ENCODE results near the gene MARVELD1. TPM values are rescaled to one million over a fixed set of nuclear protein-coding genes. Genes with fewer than 3 reads are reported as not detected.

The MARVELD1 gene
- total RNA-seq, 4 donors from 2014 or later, result 5.6 to 24.6 (median 13.6) TPM

DNA sequence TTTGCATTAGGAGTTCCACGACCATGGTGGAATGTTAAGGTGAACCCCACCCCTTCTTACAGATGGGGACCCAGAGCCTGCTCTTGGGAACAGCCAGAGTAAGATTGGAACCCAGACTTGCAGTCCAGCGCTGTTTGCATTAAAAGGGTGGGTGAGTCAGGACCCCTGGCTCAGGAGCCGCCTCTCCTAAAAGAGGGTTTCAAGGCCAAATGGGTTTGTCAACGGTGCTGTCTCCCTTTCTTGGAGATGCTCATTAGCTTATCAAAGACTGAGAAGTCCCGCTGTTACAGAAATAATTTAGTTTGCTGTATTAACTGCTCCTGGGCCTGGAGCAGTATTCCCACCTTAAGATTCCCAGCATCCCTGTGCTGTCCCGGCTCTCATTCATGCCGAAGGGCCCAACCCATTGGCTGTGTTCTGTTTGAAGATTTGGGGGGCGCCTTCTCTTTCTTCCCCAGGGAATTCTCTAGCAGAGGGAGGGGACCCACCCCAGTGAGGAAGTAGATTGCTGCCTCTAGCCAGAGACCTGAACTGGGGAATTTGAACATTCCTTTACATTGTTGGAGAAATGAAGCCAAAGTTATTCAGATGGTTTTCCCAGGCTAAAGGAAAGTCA lies 1.8 kb downstream of the MARVELD1 start:
- in situ Hi-C loops (cut with MboI; ENCODE audit: low pct_ligation_motif_present in 1 of 4, low pct_unique_long_range_greater_than_20kb in 1 of 4, low sequenced_read_pairs in 3 of 4), result no loop called here
- peak overlapping the region; percentile 41 to 83 (median 68) for H3K4me3 ChIP-seq
- WGBS, 2 donors (ENCODE audit: low coverage in 1 of 2), result 58 to 74% methylated on average over 3 to 8 of the region's 8 CpGs
- H3K27me3 ChIP-seq, result no peaks in the 10 kb centered on the region
- TF ChIP-seq EP300 (IDR thresholded peaks at IDR 0.05; ENCODE audit: low read depth) (no peak), POLR2A (IDR thresholded peaks at IDR 0.05) (no peak), POLR2AphosphoS5 (IDR thresholded peaks at IDR 0.05) (no peak)
- TF ChIP-seq, protein P1, sequence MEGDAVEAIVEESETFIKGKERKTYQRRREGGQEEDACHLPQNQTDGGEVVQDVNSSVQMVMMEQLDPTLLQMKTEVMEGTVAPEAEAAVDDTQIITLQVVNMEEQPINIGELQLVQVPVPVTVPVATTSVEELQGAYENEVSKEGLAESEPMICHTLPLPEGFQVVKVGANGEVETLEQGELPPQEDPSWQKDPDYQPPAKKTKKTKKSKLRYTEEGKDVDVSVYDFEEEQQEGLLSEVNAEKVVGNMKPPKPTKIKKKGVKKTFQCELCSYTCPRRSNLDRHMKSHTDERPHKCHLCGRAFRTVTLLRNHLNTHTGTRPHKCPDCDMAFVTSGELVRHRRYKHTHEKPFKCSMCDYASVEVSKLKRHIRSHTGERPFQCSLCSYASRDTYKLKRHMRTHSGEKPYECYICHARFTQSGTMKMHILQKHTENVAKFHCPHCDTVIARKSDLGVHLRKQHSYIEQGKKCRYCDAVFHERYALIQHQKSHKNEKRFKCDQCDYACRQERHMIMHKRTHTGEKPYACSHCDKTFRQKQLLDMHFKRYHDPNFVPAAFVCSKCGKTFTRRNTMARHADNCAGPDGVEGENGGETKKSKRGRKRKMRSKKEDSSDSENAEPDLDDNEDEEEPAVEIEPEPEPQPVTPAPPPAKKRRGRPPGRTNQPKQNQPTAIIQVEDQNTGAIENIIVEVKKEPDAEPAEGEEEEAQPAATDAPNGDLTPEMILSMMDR (IDR thresholded peaks at IDR 0.05), result no peak
- intact Hi-C loops (cut with DNase I; ENCODE audit: low total_unique reads), result no loop called here
- no peak for DNase-seq
- peaks cover 46 to 76% (median 58%) of the 10 kb centered on the region in 4 donors for H3K4me1 ChIP-seq
- no peaks in the 10 kb centered on the region for H3K9me3 ChIP-seq
- peak overlapping the region; percentile 93 to 99 (median 98) for H3K27ac ChIP-seq
- no peaks in the 10 kb centered on the region for H3K36me3 ChIP-seq

DNA sequence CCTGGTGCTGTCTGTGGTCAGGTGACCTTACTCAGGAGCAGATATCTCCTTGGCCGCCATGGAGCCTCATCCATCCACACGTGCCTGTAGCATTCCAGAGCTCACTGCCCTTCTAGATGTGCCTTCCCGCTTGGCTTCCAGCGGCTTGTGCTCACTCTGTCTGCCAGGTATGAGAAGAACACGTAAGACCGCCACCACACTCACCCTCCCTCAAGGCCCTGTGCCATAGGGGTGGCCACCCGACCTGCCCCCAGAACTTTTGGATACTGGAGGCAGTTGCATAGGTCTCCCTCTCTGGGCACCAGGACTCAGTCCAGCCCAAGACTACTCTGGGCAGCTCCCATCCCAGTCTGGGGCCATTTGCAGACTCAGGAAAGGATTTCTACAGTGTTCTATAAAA lies 4.1 kb downstream of the MARVELD1 start:
- Histone ChIP-seq H3K36me3 (no peaks in the 10 kb centered on the region), H3K9me3 (no peaks in the 10 kb centered on the region), H3K27me3 (no peaks in the 10 kb centered on the region), H3K27ac (peak overlapping the region; percentile 87 to 99 (median 96)), H3K4me3 (no peak overlapping the region), H3K4me1 (peaks cover 49 to 81% (median 68%) of the 10 kb centered on the region in 4 donors)
- intact Hi-C loops (cut with DNase I; ENCODE audit: low total_unique reads), result no loop called here
- TF ChIP-seq POLR2AphosphoS5 (IDR thresholded peaks at IDR 0.05) (no peak), EP300 (IDR thresholded peaks at IDR 0.05; ENCODE audit: low read depth) (no peak), POLR2A (IDR thresholded peaks at IDR 0.05) (no peak)
- TF ChIP-seq, protein P1 (IDR thresholded peaks at IDR 0.05), result no peak
- WGBS, 2 donors (ENCODE audit: low coverage in 1 of 2), result 90% methylated on average over 7 of the region's 7 CpGs; no CpG with 5 or more reads in 1 of the 2 donors
- DNase-seq, result no peak
- in situ Hi-C loops (cut with MboI; ENCODE audit: low pct_ligation_motif_present in 1 of 4, low pct_unique_long_range_greater_than_20kb in 1 of 4, low sequenced_read_pairs in 3 of 4), result no loop called here

DNA sequence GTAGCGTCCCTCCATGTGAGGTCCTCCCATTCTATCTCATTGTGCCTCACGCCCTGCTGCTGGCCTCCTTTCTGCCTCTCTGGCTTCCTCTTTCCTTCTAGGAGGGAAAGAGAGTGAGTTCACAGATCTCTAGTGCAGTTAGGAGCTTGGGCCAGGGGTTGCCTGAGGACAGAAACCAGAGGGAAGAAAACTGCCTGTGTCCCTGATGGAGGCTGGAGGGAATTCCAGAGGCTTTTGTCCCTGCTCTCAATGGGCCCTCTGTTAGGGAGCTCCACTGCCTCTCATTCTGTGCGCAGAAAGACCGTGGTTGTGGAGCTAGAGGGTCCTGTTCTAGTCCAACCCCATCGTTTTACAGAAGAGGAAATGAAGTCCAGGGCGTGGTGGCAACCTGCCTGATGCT lies 4.6 kb downstream of the MARVELD1 start:
- Histone ChIP-seq H3K9me3 (no peaks in the 10 kb centered on the region), H3K4me1 (peaks cover 47 to 81% (median 70%) of the 10 kb centered on the region in 4 donors), H3K36me3 (no peaks in the 10 kb centered on the region), H3K27ac (peak overlapping the region; percentile 87 to 99 (median 96)), H3K4me3 (no peak overlapping the region), H3K27me3 (no peaks in the 10 kb centered on the region)
- intact Hi-C loops (cut with DNase I; ENCODE audit: low total_unique reads) (no loop called here), in situ Hi-C loops (cut with MboI; ENCODE audit: low pct_ligation_motif_present in 1 of 4, low pct_unique_long_range_greater_than_20kb in 1 of 4, low sequenced_read_pairs in 3 of 4) (no loop called here)
- TF ChIP-seq EP300 (IDR thresholded peaks at IDR 0.05; ENCODE audit: low read depth) (no peak), POLR2AphosphoS5 (IDR thresholded peaks at IDR 0.05) (no peak), POLR2A (IDR thresholded peaks at IDR 0.05) (no peak)
- TF ChIP-seq, protein P1 (IDR thresholded peaks at IDR 0.05), result no peak
- WGBS, 2 donors (ENCODE audit: low coverage in 1 of 2), result 37 to 52% methylated on average over 3 to 6 of the region's 6 CpGs
- DNase-seq, result no peak

DNA sequence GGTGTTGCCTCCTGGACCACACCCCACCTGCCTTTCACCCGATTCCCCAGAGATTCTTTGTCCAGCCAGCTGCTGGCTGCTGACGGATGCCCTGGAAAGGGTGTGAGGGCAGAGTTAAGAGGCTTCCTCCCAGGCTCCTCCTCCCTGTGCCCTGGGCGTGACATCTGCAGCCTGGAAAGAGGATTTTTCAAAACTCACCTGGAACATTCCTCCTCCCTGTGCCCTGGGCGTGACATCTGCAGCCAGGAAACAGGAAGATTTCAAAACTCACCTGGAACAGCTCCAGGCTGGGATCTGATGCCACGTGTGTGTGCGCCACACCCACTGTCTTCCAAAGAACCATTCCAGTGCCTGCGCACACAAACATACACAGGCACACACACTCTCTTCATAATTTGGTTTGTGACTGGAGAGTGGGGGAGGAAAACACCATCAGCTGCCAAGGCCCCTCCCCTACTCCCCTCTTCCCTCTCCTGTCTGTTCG lies 5.2 kb downstream of the MARVELD1 start:
- Histone ChIP-seq H3K4me1 (peaks cover 47 to 83% (median 69%) of the 10 kb centered on the region in 4 donors), H3K27me3 (no peaks in the 10 kb centered on the region), H3K36me3 (no peaks in the 10 kb centered on the region), H3K27ac (peak overlapping the region; percentile 87 to 99 (median 96)), H3K4me3 (no peak overlapping the region), H3K9me3 (no peaks in the 10 kb centered on the region)
- in situ Hi-C loops (cut with MboI; ENCODE audit: low pct_ligation_motif_present in 1 of 4, low pct_unique_long_range_greater_than_20kb in 1 of 4, low sequenced_read_pairs in 3 of 4), result no loop called here
- intact Hi-C loops (cut with DNase I; ENCODE audit: low total_unique reads), result no loop called here
- peak; percentile 32 for TF ChIP-seq EP300 (IDR thresholded peaks at IDR 0.05; ENCODE audit: low read depth)
- peak; percentile 50 to 88 (median 64) for TF ChIP-seq POLR2AphosphoS5 (IDR thresholded peaks at IDR 0.05)
- TF ChIP-seq POLR2A (IDR thresholded peaks at IDR 0.05), result peak; percentile 46
- TF ChIP-seq, protein P1 (IDR thresholded peaks at IDR 0.05), result no peak
- WGBS, 2 donors (ENCODE audit: low coverage in 1 of 2), result 22% methylated on average over 8 of the region's 8 CpGs; no CpG with 5 or more reads in 1 of the 2 donors
- peak; percentile 94 for DNase-seq
